BJ (cell line): ENCODE results near the gene BCORL1. TPM values are rescaled to one million over a fixed set of nuclear protein-coding genes. Genes with fewer than 3 reads are reported as not detected.

Experiments
- CTCF ChIA-PET: fragments of 350-600 bp; formaldehyde crosslinking; extraction: SDS; loops from one replicate; lab custom pipeline; 2021; ENCODE audit warnings: antibody characterized with exemption, inconsistent platforms; lab: Yijun Ruan, JAX
- POLR2A ChIA-PET: fragments of 300-600 bp; sonication (Branson Sonifier 250); formaldehyde crosslinking; extraction: SDS; loops from one replicate; lab custom pipeline; 2021; ENCODE audit warnings: antibody characterized with exemption; lab: Charles Lee
- DNase-seq: peaks from one replicate; pipeline ENCODE4 v3.0.0-alpha.2; 2011; ENCODE audit warnings: low read depth
- H3K27me3 ChIP-seq: 2 replicates; pipeline ENCODE4 v1.6.0; 2011; ENCODE audit warnings: low read length; ENCODE audit not compliant: control insufficient read depth, insufficient read depth
- H3K36me3 ChIP-seq: 2 replicates; pipeline ENCODE4 v1.5.1; 2011; ENCODE audit warnings: low read length; ENCODE audit not compliant: control insufficient read depth, insufficient read depth
- H3K4me3 ChIP-seq: 2 replicates; pipeline ENCODE4 v1.5.1; 2011; ENCODE audit warnings: low read depth, mild to moderate bottlenecking, control low read depth, low read length
- CTCF ChIP-seq: IDR thresholded peaks from 2 replicates; pipeline ENCODE4 v1.5.1; 2011; ENCODE audit warnings: low read depth, mild to moderate bottlenecking, control low read depth, inconsistent platforms, low read length, moderate library complexity; ENCODE audit not compliant: insufficient read depth
- polyA plus RNA-seq: library from polyadenylated mRNA; depleted of rRNA; stranded (reverse); fragments of >200 nt; gene quantifications from 2 replicates; pipeline ENCODE4 v1.2.3, GENCODE V29; 2011

The BCORL1 gene
- polyA plus RNA-seq, 1 experiment = 1.5 TPM

GRCh38 chrX:129957241-129958082 lies 25.0 kb upstream of the BCORL1 start:
- TF ChIP-seq CTCF = no peak
- ChIA-PET POLR2A (no interaction called here), CTCF (no interaction called here)
- no peak for DNase-seq
- Histone ChIP-seq H3K36me3 (no peaks in the 10 kb centered on the region), H3K27me3 (no peaks in the 10 kb centered on the region), H3K4me3 (peak overlapping the region; percentile 31)

- Histone ChIP-seq H3K4me3 (no peak overlapping the region), H3K27me3 (no peaks in the 10 kb centered on the region), H3K36me3 (no peaks in the 10 kb centered on the region)
- TF ChIP-seq CTCF = no peak
- CTCF ChIA-PET = no interaction called here
- POLR2A ChIA-PET = no interaction called here
- DNase-seq = no peak
These were observed 24.4 kb upstream of the BCORL1 start for GRCh38 chrX:129958083-129958465.

GRCh38 chrX:129958814-129959492 lies 23.5 kb upstream of the BCORL1 start:
- Histone ChIP-seq H3K36me3 (no peaks in the 10 kb centered on the region), H3K4me3 (no peak overlapping the region), H3K27me3 (no peaks in the 10 kb centered on the region)
- POLR2A ChIA-PET = no interaction called here
- TF ChIP-seq CTCF = no peak
- DNase-seq = no peak
- CTCF ChIA-PET = interaction anchor here (1.3 kb wide), 1 partner anchor 16 kb away, joined by 4 read pairs; no protein-coding TSS in a partner anchor

- H3K4me3 ChIP-seq = no peak overlapping the region
- ChIA-PET CTCF (interaction anchor here (1.3 kb wide), 1 partner anchor 16 kb away, joined by 4 read pairs; no protein-coding TSS in a partner anchor), POLR2A (no interaction called here)
- H3K27me3 ChIP-seq = no peaks in the 10 kb centered on the region
- no peak for DNase-seq
- H3K36me3 ChIP-seq = no peaks in the 10 kb centered on the region
- TF ChIP-seq CTCF = no peak
These were observed 23.0 kb upstream of the BCORL1 start for GRCh38 chrX:129959493-129959832.
